SHP77 (cell line): ENCODE measurements around the gene RALGPS1.

Experiments
- DNase-seq, 2 experiments: peaks; one replicate each; lab custom pipeline; 2025; lab: John Stamatoyannopoulos, UW

RALGPS1 gene

GRCh38 chr9:127053960-127054359 lies 139.4 kb downstream of the RALGPS1 start:
- DNase-seq = no peak

GRCh38 chr9:127055745-127056402 lies 141.3 kb downstream of the RALGPS1 start:
- DNase-seq = no peak

- no peak for DNase-seq
These were observed 141.9 kb downstream of the RALGPS1 start for GRCh38 chr9:127056446-127056845.

- DNase-seq = no peak
These were observed 143.5 kb downstream of the RALGPS1 start for GRCh38 chr9:127058011-127058644.

- no peak for DNase-seq
These were observed 144.1 kb downstream of the RALGPS1 start for GRCh38 chr9:127058645-127059021.

- DNase-seq = no peak
These were observed 144.4 kb downstream of the RALGPS1 start for GRCh38 chr9:127059030-127059429.

GRCh38 chr9:127059765-127060361 lies 145.3 kb downstream of the RALGPS1 start:
- no peak for DNase-seq

GRCh38 chr9:127061411-127061810 lies 146.8 kb downstream of the RALGPS1 start:
- no peak for DNase-seq

- DNase-seq = no peak
These were observed 149.8 kb downstream of the RALGPS1 start for GRCh38 chr9:127064335-127064734.

GRCh38 chr9:127065592-127065991 lies 151.0 kb downstream of the RALGPS1 start:
- DNase-seq = no peak

GRCh38 chr9:127066060-127066850 lies 151.7 kb downstream of the RALGPS1 start:
- no peak for DNase-seq

GRCh38 chr9:127066851-127067136 lies 152.2 kb downstream of the RALGPS1 start:
- no peak for DNase-seq

- DNase-seq = no peak
These were observed 153.1 kb downstream of the RALGPS1 start for GRCh38 chr9:127067603-127068220.

GRCh38 chr9:127074561-127075548 lies 160.3 kb downstream of the RALGPS1 start:
- peak; percentile 12 to 38 for DNase-seq

GRCh38 chr9:127075624-127076372 lies 161.2 kb downstream of the RALGPS1 start:
- DNase-seq = no peak

- DNase-seq = no peak
These were observed 162.5 kb downstream of the RALGPS1 start for GRCh38 chr9:127076860-127077643.

- DNase-seq = no peak
These were observed 163.0 kb downstream of the RALGPS1 start for GRCh38 chr9:127077644-127077946.

GRCh38 chr9:127078336-127078735 lies 163.8 kb downstream of the RALGPS1 start:
- no peak for DNase-seq

GRCh38 chr9:127078988-127079387 lies 164.4 kb downstream of the RALGPS1 start:
- DNase-seq = no peak
